ENCODE measurements around the gene ERMP1. TPM values are rescaled to one million over a fixed set of nuclear protein-coding genes. Genes with fewer than 3 reads are reported as not detected.

The ERMP1 gene
- polyA plus RNA-seq, 1 of the 3 experiments (the other 2 are of a cell fraction), result 5.9 TPM

GRCh38 chr9:5872511-5872910 is 39.6 kb upstream of the ERMP1 start (continued):
- TF ChIP-seq REST (IDR thresholded peaks at IDR 0.05; ENCODE audit: low read depth, low read length) (no peak), EP300 (IDR thresholded peaks at IDR 0.05; ENCODE audit: borderline replicate concordance in 1 of 2, low read depth in 1 of 2, low read length in 1 of 2) (no peak), USF1 (IDR thresholded peaks at IDR 0.05; ENCODE audit: borderline replicate concordance, low read depth) (no peak), NRF1 (IDR thresholded peaks at IDR 0.05; ENCODE audit: low read depth, low read length) (no peak), MEF2A (IDR thresholded peaks at IDR 0.05; ENCODE audit: borderline replicate concordance, low read depth) (no peak), SIN3A (IDR thresholded peaks at IDR 0.05; ENCODE audit: borderline replicate concordance, low read depth, low read length) (no peak)
- TF ChIP-seq, protein P1, sequence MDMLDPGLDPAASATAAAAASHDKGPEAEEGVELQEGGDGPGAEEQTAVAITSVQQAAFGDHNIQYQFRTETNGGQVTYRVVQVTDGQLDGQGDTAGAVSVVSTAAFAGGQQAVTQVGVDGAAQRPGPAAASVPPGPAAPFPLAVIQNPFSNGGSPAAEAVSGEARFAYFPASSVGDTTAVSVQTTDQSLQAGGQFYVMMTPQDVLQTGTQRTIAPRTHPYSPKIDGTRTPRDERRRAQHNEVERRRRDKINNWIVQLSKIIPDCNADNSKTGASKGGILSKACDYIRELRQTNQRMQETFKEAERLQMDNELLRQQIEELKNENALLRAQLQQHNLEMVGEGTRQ (IDR thresholded peaks at IDR 0.05; ENCODE audit: borderline replicate concordance, low read depth, low read length), result no peak

DNA sequence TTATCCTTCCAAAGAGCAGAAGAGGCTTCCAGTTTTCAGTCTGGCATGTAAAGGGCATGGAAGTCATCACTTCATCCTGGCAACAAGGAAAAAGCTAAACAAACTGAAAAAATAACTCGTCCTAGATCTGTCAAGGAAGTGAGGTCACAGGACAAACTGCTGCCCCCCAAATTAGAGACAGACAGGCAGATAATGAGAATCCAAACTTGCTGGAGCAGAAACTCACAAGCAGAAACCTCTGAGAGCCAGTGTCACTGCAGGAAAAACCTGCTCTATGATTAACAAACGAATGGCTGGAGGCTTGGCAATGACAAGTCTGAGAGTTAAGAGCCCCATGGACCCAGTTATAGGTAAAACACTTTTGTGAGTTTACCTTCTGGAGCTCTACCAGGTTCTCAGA is 38.9 kb upstream of the ERMP1 start:
- Histone ChIP-seq H3K4me2 (no peak overlapping the region), H3K9me2 (no peaks in the 10 kb centered on the region), H2AFZ (ENCODE audit: low read depth) (peak overlapping the region; percentile 33; the same call in 1 of the 2 replicates), H3K27me3 (ENCODE audit: insufficient read depth) (no peaks in the 10 kb centered on the region), H4K20me1 (ENCODE audit: insufficient read depth) (no peaks in the 10 kb centered on the region), H3K36me3 (replicated peaks in 1 of 2; ENCODE audit: control insufficient read depth in 1 of 2, insufficient read depth in 2 of 2, low read length in 1 of 2) (no peaks in the 10 kb centered on the region), H3K9me3 (no peaks in the 10 kb centered on the region), H3F3A (replicated peaks; ENCODE audit: insufficient read depth) (no peaks in the 10 kb centered on the region), H3K27ac (ENCODE audit: low read depth in 2 of 2, low read length in 1 of 2) (no peak overlapping the region), H3K4me1 (ENCODE audit: control insufficient read depth in 1 of 2, insufficient read depth in 2 of 2, low read depth in 1 of 2, low read length in 1 of 2) (no peaks in the 10 kb centered on the region), H3K9ac (no peak overlapping the region), H3K79me2 (ENCODE audit: insufficient read depth) (no peaks in the 10 kb centered on the region), H3K4me3 (ENCODE audit: low read depth in 2 of 2, low read length in 1 of 2) (no peak overlapping the region)
- POLR2A ChIA-PET, result no interaction called here
- CTCF ChIA-PET, result interaction anchor here (1.4 to 2.9 kb wide), 2 partner anchors 14 to 434 kb away, joined by 5 to 20 read pairs; no protein-coding TSS in a partner anchor
- no peak for TF ChIP-seq MEF2A (IDR thresholded peaks at IDR 0.05; ENCODE audit: borderline replicate concordance, low read depth)
- WGBS (ENCODE audit: low lambda C conversion rate), result 52% methylated on average over 2 of the region's 2 CpGs
- DNase-seq, result no peak

DNA sequence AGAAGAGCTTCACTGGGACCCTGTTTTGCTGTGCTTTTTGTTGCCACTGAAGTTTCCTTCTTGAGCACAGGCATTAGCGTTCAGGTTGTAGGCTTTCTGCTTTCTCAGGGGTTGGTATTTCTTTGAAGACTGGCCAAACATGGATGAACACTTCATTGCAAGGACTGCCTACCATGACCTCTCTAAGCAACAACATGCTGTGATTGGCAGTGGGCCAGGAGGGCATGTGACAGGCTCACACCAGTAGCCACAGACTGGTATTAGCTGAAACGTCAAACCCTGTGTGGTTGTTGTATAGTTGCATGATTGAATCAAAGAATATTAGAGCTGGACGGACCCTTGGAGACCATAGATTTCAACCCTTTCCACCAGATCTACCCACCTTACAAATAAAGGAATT is 37.8 kb upstream of the ERMP1 start:
- H3K27me3 ChIP-seq (ENCODE audit: insufficient read depth), result no peaks in the 10 kb centered on the region
- no peak overlapping the region for H3K4me2 ChIP-seq
- no peak overlapping the region for H3K27ac ChIP-seq (ENCODE audit: low read depth in 2 of 2, low read length in 1 of 2)

More for the DNA sequence above, 37.8 kb upstream of the ERMP1 start:
- no peak overlapping the region for H3K4me3 ChIP-seq (ENCODE audit: low read depth in 2 of 2, low read length in 1 of 2)
- no peak for DNase-seq
- no peaks in the 10 kb centered on the region for H3F3A ChIP-seq (replicated peaks; ENCODE audit: insufficient read depth)
- H3K9me2 ChIP-seq, result no peaks in the 10 kb centered on the region
- no peak overlapping the region for H3K9ac ChIP-seq
- H4K20me1 ChIP-seq (ENCODE audit: insufficient read depth), result no peaks in the 10 kb centered on the region
- WGBS (ENCODE audit: low lambda C conversion rate), result 78% methylated on average over 2 of the region's 3 CpGs
- H3K36me3 ChIP-seq (replicated peaks in 1 of 2; ENCODE audit: control insufficient read depth in 1 of 2, insufficient read depth in 2 of 2, low read length in 1 of 2), result no peaks in the 10 kb centered on the region
- ChIA-PET POLR2A (no interaction called here), CTCF (interaction anchor here (0.5 to 2.9 kb wide), 3 partner anchors 15 to 218 kb away, joined by 3 to 20 read pairs (median 3); no protein-coding TSS in a partner anchor)
- TF ChIP-seq ELF1 (IDR thresholded peaks at IDR 0.05) (no peak), POLR2AphosphoS5 (IDR thresholded peaks at IDR 0.05; ENCODE audit: low read depth, low read length) (no peak), USF1 (IDR thresholded peaks at IDR 0.05; ENCODE audit: borderline replicate concordance, low read depth) (no peak)
- no peaks in the 10 kb centered on the region for H3K4me1 ChIP-seq (ENCODE audit: control insufficient read depth in 1 of 2, insufficient read depth in 2 of 2, low read depth in 1 of 2, low read length in 1 of 2)
- H3K79me2 ChIP-seq (ENCODE audit: insufficient read depth), result no peaks in the 10 kb centered on the region
- no peaks in the 10 kb centered on the region for H3K9me3 ChIP-seq
- H2AFZ ChIP-seq (ENCODE audit: low read depth), result no peak overlapping the region
